Cerebellar nuclear complex (tissue), 1 donor: ENCODE measurements around the gene WIPF1.

Experiments used
- DNase-seq, 2 experiments: peaks; one replicate each; lab custom pipeline; 2025; lab: John Stamatoyannopoulos, UW

Gene WIPF1

GRCh38 chr2:174621323-174621722 is 23.7 kb upstream of the WIPF1 start:
- no peak for DNase-seq

- DNase-seq, result no peak
These were observed 20.6 kb upstream of the WIPF1 start for GRCh38 chr2:174618179-174618578.

- DNase-seq, result no peak
These were observed 20.1 kb upstream of the WIPF1 start for GRCh38 chr2:174617718-174618117.

DNA sequence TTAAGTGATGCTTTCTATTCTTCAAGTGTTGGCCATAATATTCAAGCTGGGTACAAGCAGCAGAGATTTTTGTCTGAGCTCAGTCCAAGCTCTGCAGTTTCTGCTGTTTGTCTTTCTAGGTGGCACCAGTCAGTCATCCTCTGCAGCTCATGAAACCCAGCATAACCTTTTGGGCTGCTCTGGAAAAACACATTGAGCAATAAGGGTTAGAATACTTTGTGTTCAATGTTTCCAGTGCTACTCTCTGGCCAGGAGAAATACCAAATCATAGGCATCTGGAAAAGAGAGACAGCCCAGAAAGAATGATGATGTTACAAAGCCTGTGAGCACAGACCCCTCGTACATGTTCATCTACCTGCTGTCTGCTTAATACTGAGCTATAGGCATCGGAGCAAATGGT is 19.5 kb upstream of the WIPF1 start:
- no peak for DNase-seq

DNA sequence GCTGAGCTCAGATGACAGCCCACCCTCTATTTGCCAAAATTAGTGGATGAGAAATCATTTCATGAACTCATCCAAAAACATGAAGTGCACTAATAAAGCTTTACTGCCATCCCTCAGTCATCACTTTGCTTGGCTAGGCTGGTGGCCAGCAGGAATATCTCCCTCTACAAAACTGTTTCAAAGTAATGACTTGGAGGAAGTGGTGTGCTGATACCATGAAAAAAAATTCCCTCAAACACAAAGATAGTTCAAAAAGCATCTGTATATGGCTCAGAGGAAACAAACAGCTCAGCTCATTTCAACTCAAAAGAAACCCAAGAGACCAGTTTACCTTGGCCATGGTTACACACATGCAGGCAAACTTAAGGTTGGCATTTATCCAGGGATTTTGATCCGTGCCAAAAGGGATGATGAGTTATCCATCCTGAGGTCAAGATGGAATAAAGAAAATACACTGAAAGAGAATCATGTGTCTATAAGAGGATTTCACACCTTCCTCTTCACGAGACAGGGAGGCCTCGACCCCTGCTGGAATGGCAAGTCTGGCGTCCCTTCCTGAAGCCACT is 18.4 kb upstream of the WIPF1 start:
- no peak for DNase-seq

GRCh38 chr2:174614261-174614660 is 16.7 kb upstream of the WIPF1 start:
- no peak for DNase-seq

DNA sequence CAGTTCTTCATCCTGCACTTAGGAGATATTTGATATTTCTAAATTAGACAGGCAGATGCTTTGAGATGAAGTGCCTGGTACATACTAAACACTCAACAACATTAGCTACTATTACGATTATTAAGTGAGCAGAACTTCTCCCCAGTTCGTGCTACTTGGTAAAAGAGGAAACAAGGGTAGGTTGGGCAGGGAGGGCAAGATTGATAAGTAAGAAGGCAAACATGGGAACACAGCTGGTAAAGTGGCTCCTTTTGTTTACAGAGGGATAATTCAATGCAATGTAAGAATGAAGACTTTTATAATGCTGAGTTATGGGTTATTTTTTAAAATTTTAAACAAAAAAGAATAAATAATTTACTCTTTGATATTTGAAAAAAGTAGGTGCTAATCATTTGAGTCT is 15.9 kb upstream of the WIPF1 start:
- no peak for DNase-seq

DNA sequence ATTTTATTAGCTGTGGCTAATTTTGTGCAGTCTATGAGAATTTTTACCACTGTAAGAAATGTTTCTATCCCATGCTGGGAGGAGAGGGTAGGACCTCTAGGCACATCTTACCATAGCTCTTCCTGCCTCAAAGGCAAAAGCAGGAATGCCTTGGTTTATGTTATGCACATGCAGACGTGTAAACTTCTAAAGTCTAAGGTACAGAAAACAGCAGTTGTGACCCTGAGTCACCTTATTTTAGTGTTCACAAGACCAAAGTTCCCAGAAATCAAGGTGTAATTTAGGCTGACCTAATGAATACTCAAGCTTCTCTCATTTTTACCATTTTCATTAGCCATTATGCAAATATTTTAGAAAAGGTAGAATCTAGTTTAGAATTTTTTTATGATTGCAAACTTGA is 15.4 kb upstream of the WIPF1 start:
- DNase-seq, result no peak

- no peak for DNase-seq
These were observed 14.2 kb upstream of the WIPF1 start for GRCh38 chr2:174611854-174612253.

DNA sequence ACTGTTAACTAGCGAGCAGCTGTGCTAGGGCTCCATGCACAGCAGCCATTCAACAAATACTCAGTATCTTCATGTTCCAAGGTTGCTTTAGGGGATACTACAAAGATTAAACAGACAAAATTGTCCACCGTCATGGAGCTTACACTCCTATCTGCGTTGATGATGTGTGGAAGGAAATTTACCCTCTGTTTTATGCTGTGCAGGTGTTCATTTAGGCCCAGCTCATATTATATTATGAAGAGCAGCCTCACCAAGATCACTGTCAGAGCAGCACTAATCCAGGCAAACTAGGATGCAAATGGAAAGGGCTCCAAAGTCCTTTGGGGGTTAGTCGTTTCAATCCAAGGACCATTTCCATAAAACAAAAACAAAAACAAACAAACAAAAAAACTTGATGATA is 13.4 kb upstream of the WIPF1 start:
- DNase-seq, result no peak

DNA sequence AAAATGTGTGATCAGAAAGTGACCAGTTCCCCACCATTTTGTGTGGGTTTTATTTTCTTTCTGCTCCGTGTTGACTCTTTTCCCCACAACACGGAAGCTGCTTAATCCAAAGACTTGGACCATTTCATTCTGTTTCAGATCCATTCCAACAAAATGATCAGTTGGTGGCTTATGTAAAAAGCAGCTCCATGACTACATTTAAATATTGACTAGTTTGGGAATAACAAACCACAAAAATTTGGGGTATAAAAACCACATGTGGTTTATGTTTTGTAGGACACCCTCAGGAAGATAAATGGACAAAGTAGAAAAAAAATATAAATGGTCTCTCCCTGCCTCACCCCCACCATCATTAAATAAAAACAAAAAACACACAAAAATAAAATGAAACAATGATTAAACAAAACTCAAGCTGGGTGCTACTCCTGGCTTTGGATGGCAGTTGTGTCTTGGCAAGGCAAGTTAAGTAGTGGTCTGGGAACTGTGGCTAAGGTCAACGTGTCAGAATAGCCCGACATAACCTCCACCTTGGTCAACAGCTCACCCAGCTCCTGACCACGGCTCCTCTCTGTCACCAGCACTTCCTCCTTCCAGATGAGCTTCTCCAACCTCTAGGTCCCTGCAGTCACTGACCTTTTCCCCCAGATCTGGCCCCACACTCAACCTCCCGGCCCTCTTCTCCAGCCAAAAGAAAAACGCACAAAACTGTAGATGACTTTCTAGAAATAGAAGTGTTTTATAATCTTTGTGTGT is 12.8 kb upstream of the WIPF1 start:
- no peak for DNase-seq

GRCh38 chr2:174609261-174609660 is 11.7 kb upstream of the WIPF1 start:
- no peak for DNase-seq

- DNase-seq, result no peak
These were observed 11.2 kb upstream of the WIPF1 start for GRCh38 chr2:174608866-174609214.

GRCh38 chr2:174607989-174608865 is 10.6 kb upstream of the WIPF1 start:
- no peak for DNase-seq

DNA sequence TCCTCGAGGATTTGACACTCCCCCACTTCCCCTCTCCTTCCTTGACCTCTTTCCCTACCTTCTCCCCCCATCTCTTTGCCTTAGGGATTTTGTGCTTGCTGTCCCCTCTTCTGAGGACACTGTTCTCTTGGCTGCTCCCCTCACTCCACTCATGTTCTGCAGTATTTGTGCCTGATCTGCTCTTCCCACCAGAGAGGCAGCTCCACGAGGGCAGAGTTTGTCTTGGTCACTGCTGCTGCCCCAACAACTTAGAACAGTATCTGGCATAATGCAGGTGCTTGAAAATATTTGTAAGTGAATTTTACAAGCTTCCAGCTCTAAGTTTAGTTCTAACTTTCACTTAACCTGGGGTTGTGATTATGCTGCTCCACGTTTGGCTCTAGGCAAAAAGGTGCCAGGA is 10.0 kb upstream of the WIPF1 start:
- DNase-seq, result no peak

GRCh38 chr2:174606336-174606735 is 8.7 kb upstream of the WIPF1 start:
- DNase-seq, result no peak

DNA sequence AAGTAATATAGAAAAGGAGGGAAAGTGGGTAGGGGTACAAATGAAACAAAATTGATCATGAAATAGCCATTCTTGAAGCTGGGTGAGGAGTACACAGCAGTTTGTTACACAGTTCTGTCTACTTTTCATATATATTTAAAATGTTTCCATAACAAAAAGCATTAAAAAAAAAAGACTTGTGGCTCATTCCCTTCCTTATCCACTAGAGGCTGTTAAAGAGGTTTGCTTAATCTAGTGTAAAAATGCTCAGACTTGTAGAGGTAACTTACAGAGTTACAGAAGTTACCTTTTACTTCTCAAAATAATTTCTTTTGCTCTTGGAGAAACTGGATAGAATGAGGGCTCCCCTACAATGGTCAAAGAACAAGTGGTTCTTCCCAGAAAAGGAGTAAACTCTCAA is 8.1 kb upstream of the WIPF1 start:
- no peak for DNase-seq

- peak in 1 of 2 experiments; percentile 56 for DNase-seq
These were observed 5.7 kb upstream of the WIPF1 start for GRCh38 chr2:174603280-174603679.

DNA sequence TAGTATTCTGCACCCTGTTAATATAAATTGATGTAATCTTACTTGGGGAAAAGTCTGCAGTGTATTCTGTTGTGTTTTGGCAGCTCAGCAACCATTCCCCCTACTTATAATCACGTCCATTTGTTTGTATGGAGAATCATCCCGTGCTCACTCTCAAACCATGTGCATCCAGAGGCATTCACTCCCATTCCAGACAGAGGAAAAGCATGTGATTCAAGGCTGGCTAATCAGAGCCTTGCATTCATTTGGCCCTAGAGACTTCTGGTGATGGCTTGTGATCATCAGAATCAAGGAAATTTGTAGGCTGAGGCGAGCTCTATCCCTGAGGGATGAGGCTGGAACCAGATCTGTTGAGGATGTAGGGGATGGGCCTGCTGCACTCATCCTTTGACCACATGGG is 5.1 kb upstream of the WIPF1 start:
- DNase-seq, result no peak

DNA sequence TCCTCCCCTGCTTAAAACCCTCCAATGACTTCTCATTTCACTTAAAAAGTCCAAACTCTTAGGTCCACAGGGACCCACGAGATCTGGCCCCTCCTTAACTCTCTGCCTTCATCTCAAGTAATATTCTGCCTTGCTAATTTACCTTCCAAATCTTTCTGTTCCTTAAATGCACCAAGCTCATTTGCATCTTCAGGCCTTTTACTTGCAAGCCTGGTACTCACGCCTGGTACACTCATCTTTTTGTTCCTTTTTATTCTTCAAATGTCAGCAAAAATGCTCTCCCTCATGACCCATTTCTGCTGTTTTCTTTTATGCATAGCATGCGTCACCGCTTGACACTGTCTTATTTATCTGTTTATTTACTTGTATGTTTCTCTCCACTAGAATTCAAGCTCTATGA is 2.7 kb upstream of the WIPF1 start:
- DNase-seq, result no peak

DNA sequence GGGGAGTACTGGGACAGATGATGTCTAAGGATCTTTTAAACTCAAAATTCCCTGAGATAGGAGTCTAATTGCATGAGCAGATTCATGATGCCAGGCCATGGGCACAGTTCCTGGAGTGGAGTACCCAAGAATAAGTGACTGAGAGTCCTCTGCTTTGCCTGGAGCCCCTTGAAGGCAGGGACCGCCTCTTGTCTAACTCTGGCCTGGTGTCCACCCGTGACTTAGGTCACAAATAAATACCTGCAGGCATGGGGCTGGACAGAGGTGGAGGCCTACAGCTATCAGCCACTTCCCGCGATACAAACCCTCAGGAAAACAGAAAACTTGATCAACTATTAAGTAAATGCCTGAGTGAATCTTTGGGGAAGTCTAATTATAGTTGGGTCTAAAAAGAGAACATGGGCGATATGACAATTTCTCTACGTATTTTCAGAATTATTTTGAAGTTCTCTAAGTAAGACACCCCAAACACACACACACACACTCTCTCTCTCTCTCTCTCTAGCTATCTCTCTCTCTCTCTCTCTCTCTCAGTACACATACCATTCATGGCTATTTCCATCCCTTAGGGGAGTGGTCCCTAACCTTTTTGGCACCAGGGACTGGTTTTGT is 1.8 kb upstream of the WIPF1 start:
- no peak for DNase-seq

GRCh38 chr2:174597009-174597344 is 627 bp downstream of the WIPF1 start:
- no peak for DNase-seq

GRCh38 chr2:174595891-174596397 is 1.7 kb downstream of the WIPF1 start:
- no peak for DNase-seq
